G401.6 (cell line): ENCODE results near the gene IL1R1.

Source experiments
- FAIRE-seq: peaks from 2 replicates; lab custom pipeline; 2012; peaks lifted over from hg19 to GRCh38; lab: Jason Lieb, UNC

IL1R1 gene

GRCh38 chr2:102141011-102141943, 1.3 kb upstream of the IL1R1 start:
- FAIRE-seq = no peak

- FAIRE-seq = no peak
Measured at GRCh38 chr2:102142829-102143449, 393 bp downstream of the IL1R1 start.

GRCh38 chr2:102143450-102143985, 972 bp downstream of the IL1R1 start:
- no peak for FAIRE-seq

GRCh38 chr2:102144128-102144527, 1.6 kb downstream of the IL1R1 start:
- FAIRE-seq = no peak

GRCh38 chr2:102145107-102145506, 2.6 kb downstream of the IL1R1 start:
- no peak for FAIRE-seq

GRCh38 chr2:102145934-102146333, 3.4 kb downstream of the IL1R1 start:
- no peak for FAIRE-seq

GRCh38 chr2:102147935-102148334, 5.4 kb downstream of the IL1R1 start:
- no peak for FAIRE-seq

- no peak for FAIRE-seq
Measured at GRCh38 chr2:102149243-102149642, 6.7 kb downstream of the IL1R1 start.

GRCh38 chr2:102149644-102150455, 7.3 kb downstream of the IL1R1 start:
- no peak for FAIRE-seq

GRCh38 chr2:102154364-102154763, 11.8 kb downstream of the IL1R1 start:
- no peak for FAIRE-seq

- no peak for FAIRE-seq
Measured at GRCh38 chr2:102154946-102155702, 12.6 kb downstream of the IL1R1 start.

GRCh38 chr2:102155703-102156515, 13.4 kb downstream of the IL1R1 start:
- no peak for FAIRE-seq

GRCh38 chr2:102158011-102158755, 15.6 kb downstream of the IL1R1 start:
- no peak for FAIRE-seq

- no peak for FAIRE-seq
Measured at GRCh38 chr2:102159295-102159694, 16.7 kb downstream of the IL1R1 start.

- no peak for FAIRE-seq
Measured at GRCh38 chr2:102166189-102166845, 23.8 kb downstream of the IL1R1 start.

GRCh38 chr2:102168026-102168771, 25.7 kb downstream of the IL1R1 start:
- FAIRE-seq = no peak

GRCh38 chr2:102171946-102172345, 29.4 kb downstream of the IL1R1 start:
- FAIRE-seq = no peak

GRCh38 chr2:102172745-102173144, 30.2 kb downstream of the IL1R1 start:
- FAIRE-seq = no peak

- no peak for FAIRE-seq
Measured at GRCh38 chr2:102176172-102176571, 33.6 kb downstream of the IL1R1 start.
